HG02938 (cell line): ENCODE measurements around the gene KIAA0319L.

Experiments used
- ATAC-seq: cut with Tn5 transposase; IDR thresholded peaks from one replicate; pipeline ENCODE4 v1.9.1; 2021; ENCODE audit warnings: mild to moderate bottlenecking, moderate library complexity; ENCODE audit not compliant: unreplicated experiment

Gene KIAA0319L

DNA sequence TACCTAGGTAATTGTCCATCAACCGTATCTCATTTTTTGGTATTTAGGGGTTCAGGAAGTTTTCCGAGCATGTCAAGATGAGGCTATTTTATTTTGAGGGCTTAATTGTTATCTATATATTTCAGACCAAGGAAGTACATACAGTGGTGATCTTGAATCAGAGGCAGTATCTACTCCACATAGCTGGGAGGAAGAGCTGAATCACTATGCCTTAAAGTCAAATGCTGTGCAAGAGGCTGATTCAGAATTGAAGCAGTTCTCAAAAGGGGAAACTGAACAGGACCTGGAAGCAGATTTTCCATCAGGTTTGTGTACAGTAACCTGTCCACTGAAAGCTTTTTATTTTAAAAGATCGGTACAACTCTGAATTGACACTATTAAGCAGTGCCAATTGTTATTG, 158.5 kb downstream of the KIAA0319L start:
- no peak for ATAC-seq

DNA sequence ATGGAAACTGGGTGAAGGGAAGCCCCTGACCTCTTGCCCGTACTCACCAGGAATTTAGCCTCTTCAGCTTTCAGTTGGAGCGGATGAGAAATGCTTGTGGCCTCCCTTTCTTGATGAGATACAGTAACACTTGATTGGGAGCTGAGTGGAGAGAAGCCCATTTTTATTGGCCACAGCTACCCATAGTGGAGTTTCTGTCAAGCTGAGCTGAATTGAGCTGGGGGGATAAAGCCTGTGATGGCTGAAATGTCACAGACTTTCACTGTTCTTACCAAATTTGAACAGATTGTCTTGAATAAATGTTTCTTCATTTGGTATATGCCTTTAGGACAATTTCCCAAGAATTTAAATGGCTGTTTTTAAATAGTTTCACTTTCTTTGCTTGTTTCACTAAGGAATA, 162.8 kb downstream of the KIAA0319L start:
- no peak for ATAC-seq

DNA sequence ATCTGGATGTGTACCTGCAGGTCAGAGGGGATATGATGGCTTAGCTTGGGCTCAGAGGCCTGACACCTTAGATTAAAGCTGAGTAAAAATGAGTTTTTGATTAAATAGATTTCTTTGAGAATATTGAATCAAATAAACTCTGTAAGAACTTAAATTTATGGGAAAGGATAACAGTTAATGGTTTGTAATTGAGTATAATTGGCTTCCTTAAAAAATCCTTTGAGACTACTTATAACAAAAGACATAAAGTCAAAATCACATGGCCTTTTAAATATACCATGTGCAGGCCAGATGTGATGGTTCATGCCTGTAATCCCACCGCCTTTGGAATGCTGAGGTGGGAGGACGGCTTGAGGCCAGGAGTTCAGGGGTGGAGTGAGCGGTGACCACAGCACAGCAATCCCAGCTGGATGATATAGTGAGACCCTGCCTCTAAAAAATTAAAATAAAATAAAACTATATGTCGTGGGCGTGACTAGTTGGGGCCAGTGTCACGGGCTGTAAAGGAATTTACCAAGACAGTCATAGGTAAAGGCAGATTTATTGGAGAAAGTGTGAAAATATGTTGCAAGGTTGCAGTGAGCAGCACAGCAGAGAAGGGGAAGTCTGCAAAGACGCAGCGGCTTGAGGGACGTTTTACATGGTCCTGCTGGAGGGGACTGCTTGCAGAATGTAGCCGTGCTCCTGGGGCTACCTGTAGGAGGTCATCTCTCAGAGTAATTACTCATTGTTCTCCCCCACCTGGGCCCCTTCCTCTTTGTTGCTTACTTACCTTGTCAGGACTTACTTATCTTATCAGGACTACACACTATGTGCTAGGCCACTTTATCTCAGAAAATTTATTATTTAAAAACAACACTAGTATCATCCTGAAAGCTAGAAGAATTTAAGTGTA, 166.4 kb downstream of the KIAA0319L start:
- ATAC-seq = no peak

DNA sequence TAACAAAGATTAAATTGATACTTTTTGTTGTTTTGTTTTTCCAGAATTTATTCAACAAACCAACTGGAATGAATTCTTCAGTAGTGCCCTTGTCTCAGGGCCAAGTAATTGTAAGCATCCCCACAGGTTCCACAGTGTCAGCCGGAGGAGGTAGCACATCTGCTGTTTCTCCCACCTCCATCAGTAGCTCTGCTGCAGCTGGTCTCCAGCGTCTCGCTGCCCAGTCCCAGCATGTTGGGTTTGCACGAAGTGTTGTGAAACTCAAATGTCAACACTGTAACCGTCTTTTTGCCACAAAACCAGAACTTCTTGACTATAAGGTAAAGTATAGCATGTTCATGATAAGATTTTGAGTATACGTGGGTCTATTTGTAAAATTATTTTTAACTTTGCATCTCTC, 170.2 kb downstream of the KIAA0319L start:
- ATAC-seq = no peak

DNA sequence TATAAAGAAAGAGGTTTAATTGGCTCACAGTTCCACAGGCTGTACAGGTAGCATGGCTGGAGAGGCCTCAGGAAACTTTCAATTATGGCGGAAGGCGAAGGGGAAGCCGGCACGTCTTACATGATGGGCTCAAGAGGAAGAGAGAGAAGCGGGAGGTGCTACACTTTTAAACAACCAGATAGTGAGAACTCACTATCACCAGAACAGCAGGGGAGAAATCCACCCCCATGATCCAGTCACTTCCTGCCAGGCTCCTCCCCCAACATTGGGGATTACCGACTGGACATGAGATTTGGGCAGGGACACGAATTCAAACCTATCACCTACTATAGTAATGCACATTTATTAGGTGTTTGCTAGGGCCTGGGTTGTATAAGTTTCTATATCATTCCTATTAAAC, 170.9 kb downstream of the KIAA0319L start:
- no peak for ATAC-seq
